ENCODE data around the gene PRRX1.

Gene PRRX1

GRCh38 chr1:170680428-170680827 lies 16.5 kb downstream of the PRRX1 start:
- no peaks in the 10 kb centered on the region for H3K27me3 ChIP-seq (replicated peaks; ENCODE audit: insufficient read depth, low read length)
- H3K9me2 ChIP-seq (replicated peaks; ENCODE audit: insufficient read depth, low read length) = no peaks in the 10 kb centered on the region
- no peak overlapping the region for H2AFZ ChIP-seq (ENCODE audit: low read length)
- no peak for DNase-seq
- H3K27ac ChIP-seq (ENCODE audit: low read length) = no peak overlapping the region
- H4K20me1 ChIP-seq (ENCODE audit: insufficient read depth, low read length) = no peaks in the 10 kb centered on the region
- H3K4me1 ChIP-seq (ENCODE audit: low read length) = no peaks in the 10 kb centered on the region
- H3K4me3 ChIP-seq (ENCODE audit: low read length) = no peak overlapping the region
- H3F3A ChIP-seq (ENCODE audit: insufficient read depth, low read length) = no peaks in the 10 kb centered on the region
- H3K9ac ChIP-seq (ENCODE audit: low read length) = no peak overlapping the region
- no peak for TF ChIP-seq CTCF (IDR thresholded peaks at IDR 0.05; ENCODE audit: low read length)
- TF ChIP-seq EZH2 (optimal IDR thresholded peaks at IDR 0.05; ENCODE audit: low read depth, low read length) = no peak
- no peak for TF ChIP-seq EZH2phosphoT487 (IDR thresholded peaks at IDR 0.05; ENCODE audit: low read length)
- H3K9me3 ChIP-seq (replicated peaks; ENCODE audit: insufficient read depth, low read length) = no peaks in the 10 kb centered on the region
- H3K36me3 ChIP-seq (replicated peaks; ENCODE audit: insufficient read depth, low read length) = no peaks in the 10 kb centered on the region
- H3K4me2 ChIP-seq (ENCODE audit: low read depth, low read length) = no peak overlapping the region
- no peaks in the 10 kb centered on the region for H3K79me2 ChIP-seq (ENCODE audit: low read length)

- TF ChIP-seq CTCF (IDR thresholded peaks at IDR 0.05; ENCODE audit: low read length) (no peak), EZH2 (optimal IDR thresholded peaks at IDR 0.05; ENCODE audit: low read depth, low read length) (no peak), EZH2phosphoT487 (IDR thresholded peaks at IDR 0.05; ENCODE audit: low read length) (no peak)
- no peak overlapping the region for H3K4me2 ChIP-seq (ENCODE audit: low read depth, low read length)
- no peak for DNase-seq
- no peak overlapping the region for H3K27ac ChIP-seq (ENCODE audit: low read length)
- H3K4me1 ChIP-seq (ENCODE audit: low read length) = no peaks in the 10 kb centered on the region
- H3K36me3 ChIP-seq (replicated peaks; ENCODE audit: insufficient read depth, low read length) = no peaks in the 10 kb centered on the region
- no peaks in the 10 kb centered on the region for H3K9me2 ChIP-seq (replicated peaks; ENCODE audit: insufficient read depth, low read length)
- H3K9me3 ChIP-seq (replicated peaks; ENCODE audit: insufficient read depth, low read length) = no peaks in the 10 kb centered on the region
- H3K27me3 ChIP-seq (replicated peaks; ENCODE audit: insufficient read depth, low read length) = no peaks in the 10 kb centered on the region
- H2AFZ ChIP-seq (ENCODE audit: low read length) = no peak overlapping the region
- H3K79me2 ChIP-seq (ENCODE audit: low read length) = no peaks in the 10 kb centered on the region
- H3F3A ChIP-seq (ENCODE audit: insufficient read depth, low read length) = no peaks in the 10 kb centered on the region
- no peak overlapping the region for H3K9ac ChIP-seq (ENCODE audit: low read length)
- H3K4me3 ChIP-seq (ENCODE audit: low read length) = no peak overlapping the region
- no peaks in the 10 kb centered on the region for H4K20me1 ChIP-seq (ENCODE audit: insufficient read depth, low read length)
These were observed 18.2 kb downstream of the PRRX1 start for GRCh38 chr1:170682169-170682568.

GRCh38 chr1:170682809-170683208 lies 18.9 kb downstream of the PRRX1 start:
- H3K27me3 ChIP-seq (replicated peaks; ENCODE audit: insufficient read depth, low read length) = no peaks in the 10 kb centered on the region
- TF ChIP-seq EZH2 (optimal IDR thresholded peaks at IDR 0.05; ENCODE audit: low read depth, low read length) = no peak
- no peak for TF ChIP-seq EZH2phosphoT487 (IDR thresholded peaks at IDR 0.05; ENCODE audit: low read length)
- TF ChIP-seq CTCF (IDR thresholded peaks at IDR 0.05; ENCODE audit: low read length) = no peak
- no peaks in the 10 kb centered on the region for H3K36me3 ChIP-seq (replicated peaks; ENCODE audit: insufficient read depth, low read length)
- no peaks in the 10 kb centered on the region for H3K4me1 ChIP-seq (ENCODE audit: low read length)
- no peaks in the 10 kb centered on the region for H3K9me2 ChIP-seq (replicated peaks; ENCODE audit: insufficient read depth, low read length)
- no peak for DNase-seq
- no peak overlapping the region for H3K27ac ChIP-seq (ENCODE audit: low read length)
- no peaks in the 10 kb centered on the region for H4K20me1 ChIP-seq (ENCODE audit: insufficient read depth, low read length)
- H3K9me3 ChIP-seq (replicated peaks; ENCODE audit: insufficient read depth, low read length) = no peaks in the 10 kb centered on the region
- H3K4me2 ChIP-seq (ENCODE audit: low read depth, low read length) = no peak overlapping the region
- no peaks in the 10 kb centered on the region for H3F3A ChIP-seq (ENCODE audit: insufficient read depth, low read length)
- H3K9ac ChIP-seq (ENCODE audit: low read length) = no peak overlapping the region
- no peaks in the 10 kb centered on the region for H3K79me2 ChIP-seq (ENCODE audit: low read length)
- no peak overlapping the region for H2AFZ ChIP-seq (ENCODE audit: low read length)
- no peak overlapping the region for H3K4me3 ChIP-seq (ENCODE audit: low read length)

Data from MM.1S (cell line).